K562 (cell line): ENCODE results near the gene PSAP. TPM values are rescaled to one million over a fixed set of nuclear protein-coding genes. Genes with fewer than 3 reads are reported as not detected.

Source experiments
- ARID1B ChIP-seq: fragments of 450-650 bp; IDR thresholded peaks from 2 replicates; pipeline ENCODE4 v1.6.1; 2016; ENCODE audit warnings: antibody characterized with exemption, mild to moderate bottlenecking, inconsistent platforms
- CTBP1 ChIP-seq: fragments of 450-650 bp; IDR thresholded peaks from 2 replicates; pipeline ENCODE4 v1.6.1; 2016; ENCODE audit warnings: borderline replicate concordance
- ELF2 ChIP-seq: fragments of 250-450 bp; sonication (Bioruptor Pico); IDR thresholded peaks from 2 replicates; pipeline ENCODE4 v1.5.0; 2021; ENCODE audit warnings: mild to moderate bottlenecking
- EP400 ChIP-seq: fragments of 450-650 bp; IDR thresholded peaks from 2 replicates; pipeline ENCODE4 v1.6.1; 2017; ENCODE audit warnings: antibody characterized with exemption, mild to moderate bottlenecking, moderate library complexity
- ETS2 ChIP-seq: IDR thresholded peaks from 2 replicates; pipeline ENCODE4 v1.6.1; 2016; ENCODE audit warnings: borderline replicate concordance, missing genetic modification characterization, mild to moderate bottlenecking, moderate library complexity, missing compliant biosample characterization; ENCODE audit not compliant: poor library complexity, severe bottlenecking
- HOXB6 ChIP-seq: fragments of 250-450 bp; sonication (Bioruptor Pico); IDR thresholded peaks from 2 replicates; pipeline ENCODE4 v1.5.1; 2022; ENCODE audit warnings: mild to moderate bottlenecking, borderline replicate concordance
- IRF2 ChIP-seq: sonication (generic); formaldehyde crosslinking; IDR thresholded peaks from 2 replicates; pipeline ENCODE4 v1.8.1; 2022; ENCODE audit warnings: mild to moderate bottlenecking, missing genetic modification reagents
- MAZ ChIP-seq, 2 experiments: fragments of 450-650 bp in 1 of 2; sonication (generic) in 1 of 2; formaldehyde crosslinking; IDR thresholded peaks in 1 of 2; conservative IDR thresholded peaks in 1 of 2; 2 replicates each; pipeline versions ENCODE4 v1.4.0 to v1.5.0; 2020; ENCODE audit warnings: mild to moderate bottlenecking in 1 of 2, missing genetic modification reagents in 1 of 2
- MBD1 ChIP-seq: fragments of 250-450 bp; sonication (Bioruptor Pico); IDR thresholded peaks from 2 replicates; pipeline ENCODE4 v1.8.0; 2022; ENCODE audit warnings: inconsistent platforms
- RBM25 ChIP-seq: fragments of 200-400 bp; formaldehyde crosslinking; IDR thresholded peaks from 2 replicates; pipeline ENCODE4 v1.6.1; 2018; ENCODE audit warnings: low read length, low read depth, moderate library complexity; ENCODE audit not compliant: severe bottlenecking
- SMAD2 ChIP-seq: fragments of 150-350 bp; IDR thresholded peaks from 2 replicates; pipeline ENCODE4 v1.6.1; 2014; ENCODE audit warnings: low read depth, mild to moderate bottlenecking, low read length
- USF1 ChIP-seq: sonication (generic); formaldehyde crosslinking; IDR thresholded peaks from 2 replicates; pipeline ENCODE4 v1.9.0; 2022; ENCODE audit warnings: mild to moderate bottlenecking, missing genetic modification reagents
- ZBED1 ChIP-seq: IDR thresholded peaks from 2 replicates; pipeline ENCODE4 v1.6.1; 2014
- ZFP30 ChIP-seq: fragments of 250-450 bp; sonication (Bioruptor Pico); IDR thresholded peaks from 2 replicates; pipeline ENCODE4 v1.8.0; 2022; ENCODE audit warnings: moderate library complexity, mild to moderate bottlenecking, inconsistent platforms, borderline replicate concordance
- ZMIZ1 ChIP-seq, 2 experiments: fragments of 150-350 bp in 1 of 2; IDR thresholded peaks; 2 replicates each; pipeline ENCODE4 v1.6.1; 2012 to 2016; ENCODE audit warnings: low read depth in 2 of 2, low read length in 2 of 2, mild to moderate bottlenecking in 1 of 2, moderate library complexity in 1 of 2
- ZNF197 ChIP-seq: fragments of 200-800 bp; sonication (Bioruptor generic); IDR thresholded peaks from 2 replicates; pipeline ENCODE4 v1.6.1; 2016; ENCODE audit warnings: low read depth, missing genetic modification characterization, missing compliant biosample characterization
- ZNF232 ChIP-seq: sonication (generic); formaldehyde crosslinking; IDR thresholded peaks from 2 replicates; pipeline ENCODE4 v1.8.0; 2022; ENCODE audit warnings: mild to moderate bottlenecking, missing genetic modification reagents
- ZNF3 ChIP-seq: fragments of 250-450 bp; sonication (Bioruptor Pico); IDR thresholded peaks from 2 replicates; pipeline ENCODE4 v1.5.0; 2021; ENCODE audit warnings: mild to moderate bottlenecking, moderate library complexity
- ZNF316 ChIP-seq: fragments of 450-650 bp; IDR thresholded peaks from 2 replicates; pipeline ENCODE4 v1.6.1; 2016
- ZNF644 ChIP-seq: fragments of 200-800 bp; sonication (Bioruptor generic); IDR thresholded peaks from 2 replicates; pipeline ENCODE4 v1.6.1; 2016; ENCODE audit warnings: low read depth, missing genetic modification characterization, missing compliant biosample characterization
- ZNF740 ChIP-seq, 3 experiments: fragments of 200-800 bp in 1 of 3; sonication (Bioruptor generic) in 1 of 3; sonication (generic) in 1 of 3; formaldehyde crosslinking in 1 of 3; IDR thresholded peaks; 2 replicates each; pipeline versions ENCODE4 v1.6.1 to v1.8.0; 2016 to 2022; ENCODE audit warnings: mild to moderate bottlenecking in 2 of 3, missing compliant biosample characterization in 2 of 3, missing genetic modification characterization in 2 of 3, missing genetic modification reagents in 1 of 3
- polyA plus RNA-seq, 8 experiments: library from polyadenylated mRNA; depleted of rRNA in 4 of 8; stranded (reverse) in 5 of 8; unstranded in 3 of 8; fragments of >200 nt; fragmentation: Nextera tagmentation in 2 of 8; fragmentation: Illumina TruSeq in 1 of 8; extraction: Ambion mirVana in 2 of 8; extraction: Trizol in 1 of 8; gene quantifications; 2 replicates each; pipeline versions ENCODE4 v1.2.1 to v1.2.3, GENCODE V29; 2011 to 2014; ENCODE audit warnings: inconsistent platforms in 1 of 8, missing spikeins in 1 of 8
- total RNA-seq, 7 experiments: library from RNA; depleted of rRNA in 6 of 7; stranded (reverse); fragments of >200 nt in 6 of 7; fragmentation: Illumina TruSeq in 2 of 7; extraction: Trizol in 2 of 7; gene quantifications; 2 replicates each; pipeline versions ENCODE4 v1.2.1 to v1.2.3, GENCODE V29; 2011 to 2021; ENCODE audit warnings: low replicate concordance in 1 of 7

PSAP gene
- total and polyA plus RNA-seq, 9 of the 15 experiments (the other 6 are each of a cell fraction or from before 2014, with no cell fraction given), result 245 to 700 (median 429) TPM

- TF ChIP-seq ZMIZ1 (IDR thresholded peaks at IDR 0.05; ENCODE audit: low read depth in 2 of 2, low read length in 2 of 2), result peak in 1 of 2 experiments; percentile 61; a peak in 1 of 4 replicates
- no peak for TF ChIP-seq ZNF197 (CRISPR knock-in tag)
- no peak for TF ChIP-seq CTBP1
- peak; percentile 42 for TF ChIP-seq RBM25
- no peak for TF ChIP-seq ETS2 (tag)
- no peak for TF ChIP-seq ZNF316
- TF ChIP-seq ZNF3 (CRISPR knock-in tag), result no peak
- no peak for TF ChIP-seq MBD1
- no peak for TF ChIP-seq MAZ (CRISPR knock-in tag; conservative IDR thresholded peaks at IDR 0.05 in 1 of 2, IDR thresholded peaks at IDR 0.05 in 1 of 2)
- TF ChIP-seq HOXB6 (CRISPR knock-in tag), result no peak
- TF ChIP-seq SMAD2, result no peak
- TF ChIP-seq USF1 (CRISPR knock-in tag), result 0 out of 2 replicates have a peak, but pooled peaks have one; percentile 17
- TF ChIP-seq ARID1B, result no peak
- TF ChIP-seq IRF2 (CRISPR knock-in tag), result peak; percentile 70; the same call in 1 of the 2 replicates
- no peak for TF ChIP-seq ZBED1
- no peak for TF ChIP-seq ZNF232 (CRISPR knock-in tag)
- TF ChIP-seq ELF2 (CRISPR knock-in tag), result no peak
- TF ChIP-seq ZNF740 (CRISPR knock-in tag; IDR thresholded peaks at IDR 0.05), result no peak
- TF ChIP-seq ZNF740 (tag; IDR thresholded peaks at IDR 0.05), result no peak
- TF ChIP-seq ZNF644, result no peak
- no peak for TF ChIP-seq ZFP30
- no peak for TF ChIP-seq EP400
These were observed 73.7 kb downstream of the PSAP start (continued) for GRCh38 chr10:71777213-71777985.
